GM18861 (cell line): ENCODE data around the gene NPM1.
"Not testable (repeated sequence)": the region's sequence is repeated elsewhere in the genome, so short reads cannot be mapped to it uniquely, and the experiment has no call there.

Source experiments
- ATAC-seq: cut with Tn5 transposase; IDR thresholded peaks from one replicate; pipeline ENCODE4 v1.9.1; 2021; ENCODE audit not compliant: unreplicated experiment

Gene NPM1

GRCh38 chr5:171387345-171387969 lies at the start of gene NPM1:
TSS of gene NPM1 (plus strand) at chr5:171387849. CDS start at chr5:171387949, 100 bp downstream.
- ATAC-seq: peak; percentile 83

- ATAC-seq: no peak
These were observed 47.6 kb upstream of the NPM1 start for GRCh38 chr5:171340042-171340441.

GRCh38 chr5:171340491-171340890 lies 47.2 kb upstream of the NPM1 start:
- ATAC-seq: no peak

- no peak for ATAC-seq
These were observed 45.1 kb upstream of the NPM1 start for GRCh38 chr5:171342362-171343111.

- no peak for ATAC-seq
These were observed 42.6 kb upstream of the NPM1 start for GRCh38 chr5:171344936-171345608.

GRCh38 chr5:171351536-171352073 lies 36.0 kb upstream of the NPM1 start:
- ATAC-seq: no peak

GRCh38 chr5:171355302-171355724 lies 32.3 kb upstream of the NPM1 start:
- ATAC-seq: peak; percentile 82

- no peak for ATAC-seq
These were observed 29.8 kb upstream of the NPM1 start for GRCh38 chr5:171357843-171358242.

- ATAC-seq: not testable (repeated sequence)
These were observed 26.5 kb upstream of the NPM1 start for GRCh38 chr5:171361151-171361550.

GRCh38 chr5:171363249-171363648 lies 24.4 kb upstream of the NPM1 start:
- ATAC-seq: not testable (repeated sequence)

- ATAC-seq: peak; percentile 65
These were observed 23.8 kb upstream of the NPM1 start for GRCh38 chr5:171363846-171364245.

- no peak for ATAC-seq
These were observed 22.3 kb upstream of the NPM1 start for GRCh38 chr5:171365351-171365750.

GRCh38 chr5:171366645-171367044 lies 21.0 kb upstream of the NPM1 start:
- no peak for ATAC-seq

GRCh38 chr5:171367424-171368370 lies 20.0 kb upstream of the NPM1 start:
- no peak for ATAC-seq

- ATAC-seq: no peak
These were observed 18.6 kb upstream of the NPM1 start for GRCh38 chr5:171369056-171369455.

GRCh38 chr5:171369898-171370297 lies 17.8 kb upstream of the NPM1 start:
- no peak for ATAC-seq

- ATAC-seq: not testable (repeated sequence)
These were observed 16.8 kb upstream of the NPM1 start for GRCh38 chr5:171370881-171371280.

GRCh38 chr5:171371326-171371725 lies 16.3 kb upstream of the NPM1 start:
- ATAC-seq: no peak

GRCh38 chr5:171379961-171380360 lies 7.7 kb upstream of the NPM1 start:
- no peak for ATAC-seq

GRCh38 chr5:171384416-171384815 lies 3.2 kb upstream of the NPM1 start:
- not testable (repeated sequence) for ATAC-seq
